IPS-NIHi11 (cell line): Measurements from ENCODE around the gene F12.

Experiments
- DNase-seq: peaks from one replicate; pipeline ENCODE4 v3.0.0; 2012; ENCODE audit warnings: mixed read lengths, low spot score

The F12 gene

GRCh38 chr5:177412603-177413233 is 3.4 kb upstream of the F12 start:
- no peak for DNase-seq

DNA sequence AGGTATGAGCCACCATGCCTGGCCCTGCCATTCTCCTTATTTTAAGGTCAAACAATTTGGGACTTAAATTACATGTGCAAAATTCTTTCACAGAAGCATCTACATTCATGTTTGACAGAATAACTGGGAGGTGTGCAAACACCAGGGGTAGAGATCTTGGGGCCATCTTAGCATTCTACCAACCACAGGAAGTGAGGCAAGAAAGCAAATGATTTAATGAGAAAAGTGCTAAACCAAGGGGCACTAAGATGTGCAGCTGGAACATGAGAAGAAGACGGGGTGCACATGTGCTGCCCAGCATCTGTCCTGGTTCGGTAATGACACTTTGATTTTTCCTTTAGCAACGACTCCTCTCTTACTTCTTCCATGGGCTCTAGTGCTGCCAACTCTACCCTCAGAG is 1.2 kb upstream of the F12 start:
- no peak for DNase-seq

- no peak for DNase-seq
These were observed 3.6 kb downstream of the F12 start for GRCh38 chr5:177405805-177406204.

DNA sequence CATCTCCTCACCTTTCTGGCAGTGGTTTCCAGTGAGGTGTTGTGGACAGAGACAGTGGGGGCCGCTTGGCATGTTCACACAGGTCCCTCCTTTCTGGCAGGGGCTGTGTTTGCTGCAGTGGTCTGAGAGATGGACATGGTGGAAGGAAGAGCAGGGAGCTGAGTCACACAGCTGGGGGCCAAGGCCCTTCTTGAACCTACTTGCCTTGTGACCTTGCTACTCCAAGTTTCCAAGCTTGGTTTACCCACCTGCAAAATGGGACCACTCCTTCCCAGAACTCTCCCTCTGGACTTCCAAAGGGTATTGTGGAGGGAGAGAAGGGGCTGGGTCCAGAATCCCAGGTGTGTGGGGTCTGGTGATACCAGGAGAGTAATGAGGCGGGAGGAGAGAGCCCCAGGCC is 4.1 kb downstream of the F12 start:
- DNase-seq, result no peak

- no peak for DNase-seq
These were observed 4.7 kb downstream of the F12 start for GRCh38 chr5:177404641-177405179.

DNA sequence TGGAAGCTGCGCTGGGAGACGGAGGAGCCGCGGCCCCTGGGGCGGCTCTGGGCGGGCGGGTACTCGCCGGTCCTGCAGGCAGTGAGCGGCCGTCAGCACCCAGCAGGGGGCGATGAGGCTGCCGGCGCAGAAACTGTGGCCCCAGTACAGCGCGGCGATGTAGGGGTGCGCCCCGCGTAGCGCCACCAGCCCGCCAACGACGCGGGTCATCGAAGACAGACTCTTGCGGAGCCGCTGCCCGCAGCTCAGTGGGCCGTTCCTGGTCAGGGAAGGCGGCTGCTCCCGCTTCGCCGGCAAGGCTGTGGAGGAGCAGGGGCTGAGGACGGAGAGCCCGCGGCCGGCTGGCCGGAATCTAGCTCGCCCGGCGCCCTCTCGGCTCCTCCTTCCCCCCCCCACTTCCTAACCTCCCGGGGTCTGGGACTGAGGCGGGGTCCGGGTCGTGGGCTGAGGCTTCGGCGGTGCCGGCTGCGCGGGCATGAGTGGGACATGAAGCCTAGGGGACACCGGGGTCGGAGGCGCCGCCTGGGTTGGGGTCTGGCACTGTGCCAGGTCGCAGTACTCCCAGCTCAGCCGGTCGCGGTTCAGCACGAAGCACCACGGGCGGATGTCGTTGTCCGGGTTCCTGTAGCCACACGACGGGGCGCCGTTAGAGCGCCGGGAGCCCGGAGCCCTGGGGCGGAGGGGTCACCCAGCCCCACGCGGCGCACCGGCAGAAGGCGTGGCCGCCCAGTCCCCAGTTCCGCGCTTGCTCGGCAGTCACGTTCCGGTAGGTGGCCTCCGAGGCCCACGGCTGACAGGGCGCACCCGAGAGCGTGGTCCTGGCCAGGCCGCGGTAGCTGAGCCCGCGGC is 5.3 kb downstream of the F12 start:
- peak; percentile 87 for DNase-seq

GRCh38 chr5:177403102-177403791 is 6.1 kb downstream of the F12 start:
- peak; percentile 50 for DNase-seq

DNA sequence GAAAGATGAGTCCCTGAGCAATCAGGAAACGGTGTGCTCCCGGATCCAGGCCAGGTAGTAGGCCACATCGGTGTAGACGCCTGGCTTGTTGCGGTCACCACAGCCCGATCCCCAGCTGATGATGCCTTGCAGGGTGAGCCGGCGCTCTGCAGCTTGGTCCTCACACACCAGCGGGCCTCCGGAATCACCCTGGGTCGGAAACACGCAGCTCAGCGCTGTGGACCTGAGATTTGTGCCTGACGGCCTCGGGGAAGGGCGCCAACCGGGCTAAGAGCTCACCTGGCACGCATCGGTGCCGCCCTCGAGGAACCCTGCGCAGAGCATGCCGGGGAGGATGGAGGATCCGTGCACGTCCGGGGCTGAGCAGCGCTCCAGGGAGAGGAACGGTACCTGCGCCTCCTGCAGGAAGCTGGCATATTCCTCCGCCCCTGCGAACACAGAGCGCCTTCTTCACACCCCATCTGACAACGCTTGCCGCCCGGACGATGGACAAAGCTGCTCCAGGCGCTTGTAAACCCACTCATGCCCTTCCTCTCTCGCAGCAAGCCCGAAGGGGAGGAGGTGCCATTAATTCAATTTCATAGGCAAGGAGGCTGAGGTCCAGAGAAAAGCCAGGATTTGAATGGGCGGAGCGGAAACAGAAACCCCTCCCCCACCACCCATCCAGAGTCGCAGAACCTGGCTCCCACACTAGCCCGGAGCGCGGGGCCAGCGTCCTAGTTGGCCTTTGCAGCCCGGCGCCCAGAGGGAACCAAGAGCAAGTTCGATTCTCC is 6.9 kb downstream of the F12 start:
- DNase-seq, result peak; percentile 90

DNA sequence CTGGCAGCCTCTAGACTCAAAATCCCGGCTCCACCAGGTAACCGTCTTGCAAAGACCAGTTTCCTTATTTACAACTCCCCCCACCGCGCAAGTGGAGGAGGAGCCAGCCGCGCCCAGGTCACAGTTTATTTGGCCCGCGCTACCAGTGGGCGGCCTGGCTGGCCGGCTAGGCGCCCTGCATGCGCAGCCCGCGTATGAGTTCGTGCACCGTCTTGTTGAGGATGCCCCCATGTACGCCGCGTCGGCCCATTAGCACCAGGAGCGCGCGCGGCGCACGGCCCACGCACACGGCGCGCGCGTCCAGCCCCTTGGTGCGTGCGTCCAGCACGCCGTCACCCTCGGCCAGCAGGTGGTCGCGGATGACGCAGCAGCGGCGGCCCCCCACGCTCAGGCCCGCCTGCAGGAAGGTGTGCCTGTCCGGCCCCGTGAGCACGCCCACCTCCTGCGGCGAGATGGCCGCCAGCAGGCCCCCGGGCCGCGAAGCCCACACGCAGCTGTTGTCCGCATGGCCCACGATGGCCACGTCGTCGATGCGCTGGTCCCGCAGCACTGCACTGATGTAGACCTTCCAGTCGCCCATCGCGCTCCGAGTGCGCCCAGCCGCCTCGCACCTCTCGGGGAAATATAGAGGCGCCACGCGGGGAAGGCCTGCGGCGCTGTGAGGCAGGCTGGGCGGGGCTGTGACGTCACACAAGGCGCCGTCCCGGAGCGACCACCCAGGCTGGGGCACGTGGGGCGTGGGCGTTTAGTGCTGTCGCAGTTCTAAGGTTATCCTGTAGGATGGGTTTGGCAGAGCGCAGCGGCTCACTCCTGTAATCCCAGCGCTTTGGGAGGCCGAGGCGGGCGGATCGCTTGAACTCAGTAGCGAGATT is 9.1 kb downstream of the F12 start, which contains the start of gene PFN3:
TSS of gene PFN3 (minus strand) at position 665 of the 872 bp plus-strand sequence. CDS start at position 580, 85 bp downstream.
- DNase-seq, result peak; percentile 63

- no peak for DNase-seq
These were observed 11.4 kb downstream of the F12 start for GRCh38 chr5:177397875-177398390.

DNA sequence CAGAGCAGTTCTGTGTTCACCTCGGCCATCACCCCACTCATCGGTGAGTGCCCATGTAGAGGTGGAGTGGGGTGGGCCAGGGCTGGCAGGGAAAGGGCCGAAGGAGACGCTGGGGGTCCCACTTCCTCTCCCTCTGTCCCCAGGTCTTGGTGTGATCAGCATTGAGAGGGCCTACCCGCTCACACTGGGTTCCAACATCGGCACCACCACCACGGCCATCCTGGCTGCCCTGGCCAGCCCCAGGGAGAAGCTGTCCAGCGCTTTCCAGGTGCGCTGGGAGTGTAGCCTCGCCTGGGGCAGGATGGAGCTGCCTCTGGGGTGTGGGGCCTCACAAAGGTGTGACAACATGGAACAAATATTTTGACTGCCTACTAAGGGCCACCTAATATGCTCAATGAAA is 12.6 kb downstream of the F12 start:
- no peak for DNase-seq

DNA sequence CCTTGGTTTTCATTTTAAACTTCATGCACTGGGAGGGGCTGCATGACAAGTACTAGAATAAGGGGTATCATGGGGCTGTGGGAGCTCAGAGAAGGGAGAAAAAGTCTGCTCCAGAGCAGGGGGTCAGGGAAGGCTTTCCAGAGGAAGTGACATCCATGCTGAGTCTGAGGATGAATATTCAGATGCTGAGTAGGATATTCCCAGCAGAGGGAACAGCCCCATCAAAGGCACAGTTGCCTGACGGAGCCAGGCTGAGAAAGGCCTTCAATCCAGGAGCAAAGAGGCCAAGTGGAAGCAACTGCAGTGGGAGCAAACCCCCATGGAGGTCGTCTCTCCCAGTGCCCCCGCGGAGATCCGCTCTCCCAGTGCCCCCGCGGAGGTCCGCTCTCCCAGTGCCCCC is 13.3 kb downstream of the F12 start:
- no peak for DNase-seq

- DNase-seq, result no peak
These were observed 15.4 kb downstream of the F12 start for GRCh38 chr5:177393990-177394389.

GRCh38 chr5:177393206-177393765 is 16.1 kb downstream of the F12 start:
- no peak for DNase-seq

GRCh38 chr5:177392765-177393164 is 16.6 kb downstream of the F12 start:
- no peak for DNase-seq

GRCh38 chr5:177390363-177391300 is 18.7 kb downstream of the F12 start:
- DNase-seq, result peak; percentile 96

- DNase-seq, result no peak
These were observed 19.9 kb downstream of the F12 start for GRCh38 chr5:177389241-177390169.

DNA sequence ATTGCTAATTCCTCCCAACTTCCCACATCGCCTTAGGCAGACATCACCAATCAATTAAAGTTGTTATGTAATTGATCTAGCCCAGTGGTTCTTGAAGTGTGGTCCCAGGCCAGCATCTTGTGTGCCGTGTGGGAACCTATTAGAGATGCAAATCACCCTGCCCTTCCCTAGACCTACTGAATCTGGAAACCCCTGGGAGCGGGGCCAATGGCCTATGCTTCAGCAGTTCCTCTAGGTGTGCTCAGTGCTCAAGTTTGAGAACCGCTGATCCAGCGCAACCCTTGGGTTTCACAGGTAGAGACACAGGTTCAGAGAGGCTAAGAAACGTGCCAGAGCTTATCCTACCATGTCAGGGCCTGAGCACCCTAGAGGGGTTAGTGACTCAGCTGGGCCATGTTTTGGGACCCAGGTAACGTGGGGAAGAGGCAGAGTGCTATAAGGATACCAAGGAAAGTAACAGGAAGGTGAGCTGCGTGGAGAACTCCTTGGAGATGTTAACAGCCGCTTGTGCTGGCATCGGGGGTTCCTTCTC is 20.8 kb downstream of the F12 start:
- DNase-seq, result no peak
